HG02759 (cell line): ENCODE results near the gene GRAPL.
"Not testable (repeated sequence)": the region's sequence is repeated elsewhere in the genome, so short reads cannot be mapped to it uniquely, and the experiment has no call there.

Experiments
- ATAC-seq: cut with Tn5 transposase; IDR thresholded peaks from one replicate; pipeline ENCODE4 v1.9.1; 2021; ENCODE audit warnings: mild to moderate bottlenecking, moderate library complexity; ENCODE audit not compliant: unreplicated experiment

The GRAPL gene

GRCh38 chr17:19187883-19188869 is 60.8 kb downstream of the GRAPL start:
- ATAC-seq: peak; percentile 16

GRCh38 chr17:19188870-19189708 is 61.7 kb downstream of the GRAPL start:
- ATAC-seq: peak; percentile 63

GRCh38 chr17:19189781-19190405 is 62.5 kb downstream of the GRAPL start:
- ATAC-seq: not testable (repeated sequence)

GRCh38 chr17:19196382-19197204 is 69.2 kb downstream of the GRAPL start:
- peak; percentile 91 for ATAC-seq

- peak; percentile 70 for ATAC-seq
Measured at GRCh38 chr17:19202448-19202847, 75.1 kb downstream of the GRAPL start.

GRCh38 chr17:19203429-19203828 is 76.0 kb downstream of the GRAPL start:
- not testable (repeated sequence) for ATAC-seq
